Measurements from ENCODE around the gene COL24A1. TPM values are rescaled to one million over a fixed set of nuclear protein-coding genes. Genes with fewer than 3 reads are reported as not detected.
"Not testable (repeated sequence)": the region's sequence is repeated elsewhere in the genome, so short reads cannot be mapped to it uniquely, and the experiment has no call there.

COL24A1 gene
- polyA plus RNA-seq, 3 donors from 2014 or later: 0.09 TPM; not detected in 2

DNA sequence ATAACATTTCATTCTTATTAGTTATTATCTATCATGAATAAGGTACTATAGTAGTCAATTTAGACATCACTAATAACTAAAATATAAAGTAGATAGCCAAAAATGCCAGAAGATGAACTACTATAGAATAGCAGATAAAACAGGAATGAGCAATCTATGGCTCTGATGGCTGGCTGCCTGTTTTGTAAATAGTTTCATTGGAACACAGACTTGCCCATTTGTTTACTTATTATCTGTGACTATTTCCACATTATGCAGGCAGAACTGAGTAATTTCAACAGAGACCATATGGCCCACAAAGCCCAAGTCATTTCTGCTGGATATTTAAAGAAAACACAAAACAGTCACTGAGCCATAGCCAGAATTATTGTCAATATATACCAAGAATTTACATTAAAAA lies 222.1 kb downstream of the COL24A1 start:
- no peak overlapping the region for H3K4me3 Mint-ChIP-seq
- no peak for DNase-seq
- no peaks in the 10 kb centered on the region for H3K27me3 Mint-ChIP-seq (ENCODE audit: low read depth in 3 of 3)
- no peaks in the 10 kb centered on the region for H3K4me1 Mint-ChIP-seq
- H3K27ac Mint-ChIP-seq: no peak overlapping the region
- no peaks in the 10 kb centered on the region for H3K36me3 Mint-ChIP-seq
- H3K9me3 Mint-ChIP-seq: peaks cover 0 to 5% (median 0%) of the 10 kb centered on the region in 6 donors

GRCh38 chr1:85933961-85934360 lies 222.6 kb downstream of the COL24A1 start:
- no peak overlapping the region for H3K4me3 Mint-ChIP-seq
- no peak for DNase-seq
- no peaks in the 10 kb centered on the region for H3K27me3 Mint-ChIP-seq (ENCODE audit: low read depth in 3 of 3)
- no peak overlapping the region for H3K27ac Mint-ChIP-seq
- no peaks in the 10 kb centered on the region for H3K36me3 Mint-ChIP-seq
- H3K4me1 Mint-ChIP-seq: no peaks in the 10 kb centered on the region
- peaks cover 0 to 5% (median 0%) of the 10 kb centered on the region in 6 donors for H3K9me3 Mint-ChIP-seq

DNA sequence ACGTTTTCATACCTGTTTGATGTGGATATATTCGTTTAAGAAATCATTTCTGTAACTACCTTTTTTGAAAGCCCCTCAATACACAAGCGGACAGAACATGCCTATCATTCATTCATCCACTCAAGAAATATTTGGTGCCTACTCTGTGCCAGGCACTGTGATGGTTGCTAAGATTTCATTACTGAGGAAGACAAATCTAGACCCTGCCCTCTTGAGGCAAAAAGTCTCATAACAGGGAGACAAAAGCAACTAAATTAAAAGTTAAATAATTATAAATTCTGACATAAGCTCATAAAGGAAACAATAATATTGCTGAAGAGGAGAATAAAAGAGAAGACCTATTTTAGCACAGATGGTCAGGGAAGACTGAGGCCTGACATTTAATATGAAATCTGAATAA lies 244.8 kb downstream of the COL24A1 start:
- Mint-ChIP-seq H3K36me3 (no peaks in the 10 kb centered on the region), H3K4me3 (no peak overlapping the region), H3K27ac (no peak overlapping the region), H3K9me3 (peaks cover 0 to 8% (median under 1%) of the 10 kb centered on the region in 6 donors), H3K4me1 (no peaks in the 10 kb centered on the region), H3K27me3 (ENCODE audit: low read depth in 3 of 3) (peaks cover 0 to 1% (median 0%) of the 10 kb centered on the region in 3 donors)
- DNase-seq: no peak

GRCh38 chr1:85900921-85901320 lies 255.7 kb downstream of the COL24A1 start:
- no peaks in the 10 kb centered on the region for H3K27me3 Mint-ChIP-seq (ENCODE audit: low read depth in 3 of 3)
- no peaks in the 10 kb centered on the region for H3K36me3 Mint-ChIP-seq

DNA sequence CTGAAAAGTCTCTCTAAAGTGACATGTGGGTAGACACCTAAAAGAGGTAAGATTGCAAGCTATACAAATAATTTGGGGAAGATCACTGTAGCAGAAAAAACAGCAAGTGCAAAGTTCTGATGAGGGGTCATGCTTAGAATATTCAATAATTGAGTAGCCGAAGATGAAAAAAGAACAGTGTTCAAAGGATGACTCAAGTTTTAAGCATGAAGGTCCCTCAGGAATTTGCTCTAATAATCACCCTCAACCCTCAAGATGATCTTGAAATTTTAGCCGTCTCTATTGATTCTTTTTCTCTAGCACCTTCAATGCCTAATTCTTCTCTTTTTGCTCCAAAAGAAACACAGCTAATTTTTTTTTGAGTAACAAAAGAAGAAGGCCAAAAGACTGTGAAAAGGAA lies 257.7 kb downstream of the COL24A1 start:
- no peak for DNase-seq
- Mint-ChIP-seq H3K4me1 (no peaks in the 10 kb centered on the region), H3K27me3 (ENCODE audit: low read depth in 3 of 3) (no peaks in the 10 kb centered on the region), H3K27ac (no peak overlapping the region), H3K4me3 (no peak overlapping the region), H3K36me3 (no peaks in the 10 kb centered on the region), H3K9me3 (peaks cover 0 to 10% (median 4%) of the 10 kb centered on the region in 6 donors)

More at GRCh38 chr1:85900921-85901320, 255.7 kb downstream of the COL24A1 start:
- Mint-ChIP-seq H3K4me1 (no peaks in the 10 kb centered on the region), H3K9me3 (peaks cover 0 to 10% (median 4%) of the 10 kb centered on the region in 6 donors), H3K27ac (no peak overlapping the region), H3K4me3 (no peak overlapping the region)
- no peak for DNase-seq

DNA sequence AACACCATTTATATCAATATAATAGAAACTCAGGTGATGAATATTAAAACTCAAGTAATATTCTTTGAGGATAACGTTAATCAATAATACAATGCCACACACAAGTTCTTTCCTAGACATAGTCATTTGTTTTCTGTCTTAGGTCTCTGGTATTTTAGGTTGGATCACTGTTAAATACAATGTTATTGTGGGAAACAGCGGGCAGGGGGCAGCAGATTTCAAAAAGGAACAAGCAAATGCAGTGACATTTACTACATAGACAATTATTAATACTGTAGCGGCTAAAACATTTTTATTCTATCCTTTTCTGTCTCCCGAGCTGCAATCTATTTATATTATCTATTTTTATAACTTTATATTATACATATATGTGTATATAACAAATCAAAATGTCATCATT lies 261.9 kb downstream of the COL24A1 start:
- H3K4me3 Mint-ChIP-seq: no peak overlapping the region
- H3K4me1 Mint-ChIP-seq: no peaks in the 10 kb centered on the region
- DNase-seq: no peak
- H3K27me3 Mint-ChIP-seq (ENCODE audit: low read depth in 3 of 3): no peaks in the 10 kb centered on the region
- H3K27ac Mint-ChIP-seq: no peak overlapping the region
- no peaks in the 10 kb centered on the region for H3K36me3 Mint-ChIP-seq
- peaks cover 0 to 17% (median 3%) of the 10 kb centered on the region in 6 donors for H3K9me3 Mint-ChIP-seq

GRCh38 chr1:85892366-85892765 lies 264.2 kb downstream of the COL24A1 start:
- H3K4me1 Mint-ChIP-seq: no peaks in the 10 kb centered on the region
- no peaks in the 10 kb centered on the region for H3K27me3 Mint-ChIP-seq (ENCODE audit: low read depth in 3 of 3)
- no peak overlapping the region for H3K27ac Mint-ChIP-seq
- peaks cover 0 to 12% (median 1%) of the 10 kb centered on the region in 6 donors for H3K9me3 Mint-ChIP-seq
- DNase-seq: no peak
- no peaks in the 10 kb centered on the region for H3K36me3 Mint-ChIP-seq
- H3K4me3 Mint-ChIP-seq: no peak overlapping the region

GRCh38 chr1:85889870-85890269 lies 266.7 kb downstream of the COL24A1 start:
- no peak overlapping the region for H3K4me3 Mint-ChIP-seq
- no peak overlapping the region for H3K27ac Mint-ChIP-seq
- peaks cover 0 to 7% (median 2%) of the 10 kb centered on the region in 6 donors for H3K9me3 Mint-ChIP-seq
- no peaks in the 10 kb centered on the region for H3K4me1 Mint-ChIP-seq
- no peak for DNase-seq
- H3K27me3 Mint-ChIP-seq (ENCODE audit: low read depth in 3 of 3): no peaks in the 10 kb centered on the region
- no peaks in the 10 kb centered on the region for H3K36me3 Mint-ChIP-seq

GRCh38 chr1:85888921-85889320 lies 267.7 kb downstream of the COL24A1 start:
- Mint-ChIP-seq H3K9me3 (peaks cover 0 to 11% (median 3%) of the 10 kb centered on the region in 6 donors), H3K27ac (no peak overlapping the region), H3K4me3 (no peak overlapping the region), H3K27me3 (ENCODE audit: low read depth in 3 of 3) (no peaks in the 10 kb centered on the region), H3K4me1 (no peaks in the 10 kb centered on the region), H3K36me3 (no peaks in the 10 kb centered on the region)
- no peak for DNase-seq

DNA sequence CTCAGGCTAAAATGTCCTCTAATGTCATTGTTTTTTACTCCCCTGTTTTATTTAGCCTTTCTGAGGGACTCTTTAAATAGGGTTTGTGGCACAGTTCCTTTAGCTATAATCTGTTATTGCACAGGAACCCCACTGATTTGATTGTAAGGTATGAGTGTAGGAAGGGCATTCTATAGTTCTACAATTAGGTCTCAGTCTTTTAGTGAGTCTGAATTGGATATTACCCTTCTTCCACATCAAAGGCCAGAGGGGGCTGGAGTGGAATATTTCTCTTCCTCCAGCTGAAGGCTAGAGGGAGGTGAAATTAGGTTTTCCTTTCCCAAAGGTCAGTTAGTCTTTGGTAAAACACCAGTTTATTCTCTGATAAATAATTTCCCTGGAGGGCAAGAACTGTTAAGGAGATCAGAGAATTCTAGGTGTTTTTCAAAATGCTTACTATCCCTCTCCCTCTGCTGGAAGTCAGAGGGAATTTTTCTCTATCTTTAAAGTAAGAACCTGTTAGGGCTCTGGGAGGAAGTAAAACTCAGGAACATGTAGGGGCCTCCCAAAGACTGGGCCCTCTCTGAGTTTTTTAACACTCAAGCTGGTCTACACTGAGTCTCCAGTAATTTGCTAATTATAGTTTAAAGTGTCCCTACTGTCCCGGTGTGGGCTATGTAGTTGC lies 272.1 kb downstream of the COL24A1 start:
- Mint-ChIP-seq H3K27me3 (ENCODE audit: low read depth in 3 of 3) (no peaks in the 10 kb centered on the region), H3K36me3 (no peaks in the 10 kb centered on the region), H3K4me1 (no peaks in the 10 kb centered on the region), H3K9me3 (peaks cover 0 to 11% (median 2%) of the 10 kb centered on the region in 6 donors), H3K27ac (no peak overlapping the region), H3K4me3 (no peak overlapping the region)
- no peak for DNase-seq

GRCh38 chr1:85867189-85867588 lies 289.4 kb downstream of the COL24A1 start:
- peaks cover 0 to 16% (median 5%) of the 10 kb centered on the region in 6 donors for H3K9me3 Mint-ChIP-seq
- peaks cover 0 to 6% (median 0%) of the 10 kb centered on the region in 3 donors for H3K36me3 Mint-ChIP-seq
- no peaks in the 10 kb centered on the region for H3K4me1 Mint-ChIP-seq
- no peak overlapping the region for H3K4me3 Mint-ChIP-seq
- H3K27me3 Mint-ChIP-seq (ENCODE audit: low read depth in 3 of 3): no peaks in the 10 kb centered on the region
- DNase-seq: no peak
- no peak overlapping the region for H3K27ac Mint-ChIP-seq

- Mint-ChIP-seq H3K9me3 (peaks cover 0 to 14% (median 8%) of the 10 kb centered on the region in 6 donors), H3K27me3 (ENCODE audit: low read depth in 3 of 3) (peaks cover 0 to 1% (median 0%) of the 10 kb centered on the region in 3 donors), H3K4me3 (no peak overlapping the region), H3K4me1 (no peaks in the 10 kb centered on the region), H3K27ac (no peak overlapping the region), H3K36me3 (peaks cover 0 to 6% (median 0%) of the 10 kb centered on the region in 3 donors)
- DNase-seq: no peak
Observed at GRCh38 chr1:85865213-85865612, 291.4 kb downstream of the COL24A1 start.

DNA sequence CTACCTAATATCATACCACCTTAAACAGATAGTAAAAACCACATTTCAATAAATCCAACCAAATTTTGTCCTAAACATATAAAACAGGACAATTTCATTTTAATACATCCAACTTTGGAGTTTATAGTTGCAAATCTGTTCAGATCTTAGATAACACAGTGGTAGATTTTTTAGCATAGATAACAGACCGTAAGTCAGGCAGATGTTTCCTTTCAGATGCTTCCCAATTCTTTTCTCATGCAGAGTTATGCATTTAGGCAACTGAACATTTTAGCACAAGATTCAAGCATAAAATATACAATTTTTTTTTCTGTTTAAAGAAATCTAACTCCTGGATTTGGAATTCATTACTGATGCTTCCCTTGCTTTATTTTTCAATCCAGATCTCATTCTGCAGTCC lies 291.8 kb downstream of the COL24A1 start:
- no peak overlapping the region for H3K27ac Mint-ChIP-seq
- H3K9me3 Mint-ChIP-seq: peaks cover 0 to 14% (median 8%) of the 10 kb centered on the region in 6 donors
- H3K4me1 Mint-ChIP-seq: no peaks in the 10 kb centered on the region
- H3K4me3 Mint-ChIP-seq: no peak overlapping the region
- DNase-seq: no peak
- H3K36me3 Mint-ChIP-seq: peaks cover 0 to 6% (median 0%) of the 10 kb centered on the region in 3 donors
- peaks cover 0 to 1% (median 0%) of the 10 kb centered on the region in 3 donors for H3K27me3 Mint-ChIP-seq (ENCODE audit: low read depth in 3 of 3)

GRCh38 chr1:85863639-85864038 lies 292.9 kb downstream of the COL24A1 start:
- H3K27me3 Mint-ChIP-seq (ENCODE audit: low read depth in 3 of 3); H3K27ac Mint-ChIP-seq; DNase-seq; H3K4me3 Mint-ChIP-seq; H3K36me3 Mint-ChIP-seq; H3K4me1 Mint-ChIP-seq: not testable (repeated sequence)
- peaks cover 0 to 14% (median 7%) of the 10 kb centered on the region in 6 donors for H3K9me3 Mint-ChIP-seq

DNA sequence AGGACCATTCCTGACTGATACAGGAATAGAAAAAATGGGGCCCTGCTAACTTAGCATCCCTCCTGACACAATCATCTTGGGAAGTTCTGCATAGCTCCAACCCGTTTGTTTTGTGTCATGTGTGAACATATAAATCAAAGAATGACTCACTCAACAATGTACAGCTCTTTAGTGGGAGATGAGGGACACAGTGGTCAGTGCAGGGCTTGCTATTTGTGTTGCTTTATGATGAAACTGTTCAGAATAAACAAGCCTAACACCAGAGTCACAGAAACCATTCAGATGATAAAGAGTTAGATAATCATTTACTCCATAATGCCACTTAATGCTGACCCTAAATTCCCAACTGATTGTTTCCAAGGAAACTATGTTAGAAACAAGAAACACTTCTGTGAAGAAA lies 294.1 kb downstream of the COL24A1 start:
- Mint-ChIP-seq H3K4me1 (no peaks in the 10 kb centered on the region), H3K36me3 (peaks cover 0 to 3% (median 0%) of the 10 kb centered on the region in 3 donors), H3K27ac (no peak overlapping the region), H3K9me3 (peaks cover 0 to 11% (median 6%) of the 10 kb centered on the region in 6 donors), H3K27me3 (ENCODE audit: low read depth in 3 of 3) (peaks cover 0 to 1% (median 0%) of the 10 kb centered on the region in 3 donors), H3K4me3 (no peak overlapping the region)
- DNase-seq: no peak

All from immature natural killer cell (primary cell).